Spleen (tissue), 11 donors: ENCODE results near the gene IRS2. TPM values are rescaled to one million over a fixed set of nuclear protein-coding genes. Genes with fewer than 3 reads are reported as not detected.

Experiments
- DNase-seq: peaks from one replicate; pipeline ENCODE4 v3.0.0-alpha.2; 2020
- H3K27ac ChIP-seq, 8 donors: fragments of 200-600 bp; sonication (generic) in 7 of 8; 1 replicate in 4 of 8; 2 replicates in 4 of 8; pipeline versions ENCODE4 v1.5.0 to v1.8.0; 2016 to 2021; ENCODE audit warnings: inconsistent platforms in 4 of 8, mild to moderate bottlenecking in 4 of 8, moderate library complexity in 1 of 8
- H3K27me3 ChIP-seq, 7 donors: fragments of 200-600 bp; sonication (generic) in 6 of 7; replicated peaks in 1 of 7; 1 replicate in 4 of 7; 2 replicates in 3 of 7; pipeline versions ENCODE4 v1.5.0 to v1.8.0; 2016 to 2021; ENCODE audit warnings: inconsistent platforms in 3 of 7, mild to moderate bottlenecking in 1 of 7
- H3K36me3 ChIP-seq, 6 donors: fragments of 200-600 bp; sonication (generic) in 5 of 6; 1 replicate in 4 of 6; 2 replicates in 2 of 6; pipeline versions ENCODE4 v1.5.0 to v1.8.0; 2016 to 2021; ENCODE audit warnings: inconsistent platforms in 2 of 6
- H3K4me1 ChIP-seq, 6 donors: fragments of 200-600 bp; sonication (generic) in 5 of 6; 1 replicate in 3 of 6; 2 replicates in 3 of 6; pipeline versions ENCODE4 v1.5.0 to v1.8.0; 2016 to 2021; ENCODE audit warnings: inconsistent platforms in 3 of 6
- H3K4me3 ChIP-seq, 8 donors: fragments of 200-600 bp; sonication (generic) in 7 of 8; 1 replicate in 4 of 8; 2 replicates in 4 of 8; pipeline versions ENCODE4 v1.5.0 to v1.8.0; 2016 to 2021; ENCODE audit warnings: inconsistent platforms in 4 of 8, mild to moderate bottlenecking in 4 of 8, moderate library complexity in 2 of 8
- H3K9me3 ChIP-seq, 8 donors: fragments of 200-600 bp; sonication (generic) in 7 of 8; 1 replicate in 4 of 8; 2 replicates in 4 of 8; pipeline versions ENCODE4 v1.5.0 to v1.8.0; 2016 to 2021; ENCODE audit warnings: inconsistent platforms in 4 of 8
- POLR2A ChIP-seq, 3 donors: fragments of 450-650 bp; IDR thresholded peaks; one replicate each; pipeline ENCODE4 v1.5.1; 2017; ENCODE audit warnings: antibody characterized with exemption in 3 of 3, mild to moderate bottlenecking in 1 of 3
- POLR2AphosphoS5 ChIP-seq, 3 donors: sonication (generic); formaldehyde crosslinking; IDR thresholded peaks; one replicate each; pipeline ENCODE4 v1.5.1; 2017; ENCODE audit warnings: antibody characterized with exemption in 3 of 3
- WGBS, 5 donors: extraction: QIAGEN DNeasy Blood & Tissue Kit in 3 of 5; methylation state at CpG; one replicate each; pipeline versions ENCODE4 v1.1.5 to v1.1.7; 2013 to 2018; 5-methylcytosine and 5-hydroxymethylcytosine counted together
- intact Hi-C: fragments of 100-400 bp; cut with DNase I; formaldehyde crosslinking; loops from one replicate; pipeline ENCODE4 v1.15.0; 2023; ENCODE audit warnings: low total_unique reads
- polyA plus RNA-seq, 3 donors: library from polyadenylated mRNA; stranded (reverse); fragments of 200-250 nt; gene quantifications; one replicate each; pipeline ENCODE4 v1.2.1, GENCODE V29; 2013
- total RNA-seq, 7 donors: library from RNA; depleted of rRNA in 3 of 7; stranded (reverse); fragments of >200 nt in 3 of 7; fragmentation: NEBNext Ultra II Directional in 4 of 7; extraction: Animal tissue kit (Norgen Biotek cat#: 25700) in 4 of 7; gene quantifications; one replicate each; pipeline versions ENCODE4 v1.1.0 to v1.2.1, GENCODE V29; 2016 to 2021
- TF ChIP-seq, protein P1 (sequence below), 11 experiments: fragments of 200-600 bp in 7 of 11; fragments of 450-650 bp in 4 of 11; sonication (generic) in 4 of 11; IDR thresholded peaks in 8 of 11; conservative IDR thresholded peaks in 3 of 11; 1 replicate in 7 of 11; 2 replicates in 4 of 11; pipeline versions ENCODE4 v1.4.0 to v1.8.0; 2016 to 2021; ENCODE audit warnings: antibody characterized with exemption in 11 of 11, inconsistent platforms in 4 of 11, mild to moderate bottlenecking in 1 of 11
- donor health status: healthy with polysubstance abuse.
- donor health status: DM: no; HTN: no; CAD: no; lungs with moderate emphysema.
- donor health status: DM: no; HTN: no; CAD: no.
- donor health status: Bipolar disorder and iron deficiency.
- donor health status: healthy.
- donor health status: DM: no; HTN: no; CAD: no.
- donor health status: DM: yes; HTN: yes; CAD: no.

The IRS2 gene
- total and polyA plus RNA-seq, 10 donors = 1.4 to 31.3 (median 13.5) TPM

DNA sequence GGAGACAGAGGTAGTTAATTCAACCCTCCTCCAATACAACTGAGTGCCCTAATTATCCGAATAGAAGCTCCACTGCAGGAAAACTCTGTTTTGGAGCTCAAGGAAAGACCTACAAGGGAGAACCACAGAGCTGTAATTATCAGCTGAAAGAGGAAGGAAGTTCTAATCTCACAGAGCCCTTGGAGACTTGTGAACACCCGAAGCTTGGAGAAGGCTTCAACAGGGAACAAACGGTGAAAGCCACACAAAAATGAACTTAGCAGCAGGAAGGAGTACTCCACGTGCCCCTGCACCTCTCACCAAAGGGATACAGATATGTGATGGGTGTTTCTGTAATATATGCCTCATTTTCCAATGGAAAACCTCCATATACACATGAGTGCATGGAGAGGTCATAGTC, 61.1 kb downstream of the IRS2 start:
- Histone ChIP-seq H3K4me1 (peaks cover 0 to 9% (median 0%) of the 10 kb centered on the region in 6 donors), H3K4me3 (no peak overlapping the region), H3K36me3 (no peaks in the 10 kb centered on the region), H3K27me3 (peaks cover 0 to 32% (median 0%) of the 10 kb centered on the region in 7 donors), H3K9me3 (no peaks in the 10 kb centered on the region), H3K27ac (no peak overlapping the region)
- no peak for DNase-seq
- intact Hi-C loops = no loop called here
- no peak for TF ChIP-seq POLR2A (IDR thresholded peaks at IDR 0.05)
- TF ChIP-seq, protein P1, sequence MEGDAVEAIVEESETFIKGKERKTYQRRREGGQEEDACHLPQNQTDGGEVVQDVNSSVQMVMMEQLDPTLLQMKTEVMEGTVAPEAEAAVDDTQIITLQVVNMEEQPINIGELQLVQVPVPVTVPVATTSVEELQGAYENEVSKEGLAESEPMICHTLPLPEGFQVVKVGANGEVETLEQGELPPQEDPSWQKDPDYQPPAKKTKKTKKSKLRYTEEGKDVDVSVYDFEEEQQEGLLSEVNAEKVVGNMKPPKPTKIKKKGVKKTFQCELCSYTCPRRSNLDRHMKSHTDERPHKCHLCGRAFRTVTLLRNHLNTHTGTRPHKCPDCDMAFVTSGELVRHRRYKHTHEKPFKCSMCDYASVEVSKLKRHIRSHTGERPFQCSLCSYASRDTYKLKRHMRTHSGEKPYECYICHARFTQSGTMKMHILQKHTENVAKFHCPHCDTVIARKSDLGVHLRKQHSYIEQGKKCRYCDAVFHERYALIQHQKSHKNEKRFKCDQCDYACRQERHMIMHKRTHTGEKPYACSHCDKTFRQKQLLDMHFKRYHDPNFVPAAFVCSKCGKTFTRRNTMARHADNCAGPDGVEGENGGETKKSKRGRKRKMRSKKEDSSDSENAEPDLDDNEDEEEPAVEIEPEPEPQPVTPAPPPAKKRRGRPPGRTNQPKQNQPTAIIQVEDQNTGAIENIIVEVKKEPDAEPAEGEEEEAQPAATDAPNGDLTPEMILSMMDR (IDR thresholded peaks at IDR 0.05 in 8 of 11, conservative IDR thresholded peaks at IDR 0.05 in 3 of 11) = no peak
- TF ChIP-seq POLR2AphosphoS5 (IDR thresholded peaks at IDR 0.05) = no peak
- WGBS, 5 donors = 6 to 17% (median 15%) methylated on average over 4 of the region's 4 CpGs

DNA sequence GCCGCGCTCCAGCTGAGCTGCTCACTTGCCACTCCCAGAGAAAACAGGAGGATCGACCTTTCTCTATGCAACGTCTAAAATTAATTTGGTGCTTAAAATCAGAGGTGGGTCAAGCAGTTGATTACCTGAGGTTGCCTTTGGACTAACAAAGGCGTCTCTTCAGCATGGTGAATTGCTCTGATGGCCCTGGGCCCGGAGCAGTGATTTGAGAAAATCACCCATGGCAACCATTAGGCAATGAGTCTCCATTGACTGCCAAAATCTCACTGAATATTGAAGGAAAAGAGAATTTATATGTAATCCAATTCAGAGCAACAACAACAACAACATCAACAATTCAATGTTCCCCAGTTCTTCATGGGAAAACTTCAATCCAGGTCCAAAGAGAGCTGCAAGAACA, 61.8 kb downstream of the IRS2 start:
- Histone ChIP-seq H3K4me3 (no peak overlapping the region), H3K36me3 (no peaks in the 10 kb centered on the region), H3K4me1 (peaks cover 0 to 9% (median 0%) of the 10 kb centered on the region in 6 donors), H3K27ac (no peak overlapping the region), H3K27me3 (peaks cover 0 to 25% (median 0%) of the 10 kb centered on the region in 7 donors), H3K9me3 (no peaks in the 10 kb centered on the region)
- no peak for TF ChIP-seq POLR2A (IDR thresholded peaks at IDR 0.05)
- TF ChIP-seq POLR2AphosphoS5 (IDR thresholded peaks at IDR 0.05) = no peak
- TF ChIP-seq, protein P1 (IDR thresholded peaks at IDR 0.05 in 8 of 11, conservative IDR thresholded peaks at IDR 0.05 in 3 of 11) = no peak
- intact Hi-C loops = no loop called here
- no peak for DNase-seq
- WGBS, 5 donors = 92 to 95% (median 93%) methylated on average over 6 of the region's 6 CpGs

DNA sequence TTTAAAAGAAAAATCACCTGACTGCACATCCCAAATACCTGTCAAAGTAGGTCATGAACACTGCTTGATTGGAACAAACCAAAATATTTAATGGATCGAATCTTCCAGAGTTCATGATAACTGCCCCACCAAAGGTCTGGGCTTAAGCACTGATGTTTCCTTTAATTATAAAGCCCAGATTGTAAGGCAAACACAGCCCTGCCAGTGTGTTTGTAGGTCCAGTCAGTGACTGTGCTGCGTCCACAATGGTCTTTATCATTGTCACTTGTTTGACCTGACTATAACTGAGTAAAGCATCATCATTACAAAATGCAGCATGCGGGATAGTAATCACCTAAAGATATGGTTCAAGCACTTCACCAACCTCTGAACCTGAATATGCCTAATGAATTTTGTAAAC, 63.3 kb downstream of the IRS2 start:
- Histone ChIP-seq H3K36me3 (no peaks in the 10 kb centered on the region), H3K4me3 (no peak overlapping the region), H3K27me3 (peaks cover 0 to 10% (median 0%) of the 10 kb centered on the region in 7 donors), H3K9me3 (no peaks in the 10 kb centered on the region), H3K27ac (no peak overlapping the region), H3K4me1 (peaks cover 0 to 9% (median 0%) of the 10 kb centered on the region in 6 donors)
- no peak for DNase-seq
- 88 to 96% (median 90%) methylated on average over 3 of the region's 3 CpGs for WGBS, 5 donors
- TF ChIP-seq, protein P1 (IDR thresholded peaks at IDR 0.05 in 8 of 11, conservative IDR thresholded peaks at IDR 0.05 in 3 of 11) = no peak
- TF ChIP-seq POLR2A (IDR thresholded peaks at IDR 0.05) = no peak
- TF ChIP-seq POLR2AphosphoS5 (IDR thresholded peaks at IDR 0.05) = no peak
- intact Hi-C loops = no loop called here

DNA sequence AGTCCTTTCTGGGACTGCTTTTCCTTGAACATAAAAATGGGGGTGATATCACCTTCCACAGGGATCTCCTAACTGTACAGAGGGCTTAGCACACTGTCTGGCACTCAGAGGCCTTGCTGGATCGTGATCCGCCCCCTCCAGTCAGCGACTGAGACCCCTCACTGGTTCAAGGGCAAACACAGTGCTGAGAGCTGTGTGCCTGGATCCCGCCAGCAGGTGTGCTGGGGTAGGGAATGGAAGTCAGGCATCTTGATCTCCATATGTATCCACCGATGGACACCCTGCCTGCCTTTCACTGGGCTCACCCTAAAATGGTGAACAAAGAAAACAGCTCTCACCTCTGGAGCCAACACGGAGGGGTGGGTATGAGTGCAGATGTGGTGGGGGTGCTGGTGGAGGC, 64.3 kb downstream of the IRS2 start:
- Histone ChIP-seq H3K9me3 (no peaks in the 10 kb centered on the region), H3K4me1 (peaks cover 0 to 9% (median 0%) of the 10 kb centered on the region in 6 donors), H3K36me3 (no peaks in the 10 kb centered on the region), H3K4me3 (no peak overlapping the region), H3K27ac (no peak overlapping the region), H3K27me3 (peaks cover 0 to 7% (median 0%) of the 10 kb centered on the region in 7 donors)
- 79 to 87% (median 83%) methylated on average over 6 of the region's 6 CpGs for WGBS, 5 donors
- no peak for DNase-seq
- TF ChIP-seq POLR2A (IDR thresholded peaks at IDR 0.05) = no peak
- no peak for TF ChIP-seq POLR2AphosphoS5 (IDR thresholded peaks at IDR 0.05)
- TF ChIP-seq, protein P1 (IDR thresholded peaks at IDR 0.05 in 8 of 11, conservative IDR thresholded peaks at IDR 0.05 in 3 of 11) = no peak
- intact Hi-C loops = no loop called here
